Putamen (tissue), 1 donor: Measurements from ENCODE around the gene OR12D3.
"Not testable (repeated sequence)": the region's sequence is repeated elsewhere in the genome, so short reads cannot be mapped to it uniquely, and the experiment has no call there.

Experiments
- DNase-seq: peaks from one replicate; pipeline ENCODE4 v3.0.0-alpha.2; 2016; ENCODE audit warnings: low spot score

The OR12D3 gene, protein sequence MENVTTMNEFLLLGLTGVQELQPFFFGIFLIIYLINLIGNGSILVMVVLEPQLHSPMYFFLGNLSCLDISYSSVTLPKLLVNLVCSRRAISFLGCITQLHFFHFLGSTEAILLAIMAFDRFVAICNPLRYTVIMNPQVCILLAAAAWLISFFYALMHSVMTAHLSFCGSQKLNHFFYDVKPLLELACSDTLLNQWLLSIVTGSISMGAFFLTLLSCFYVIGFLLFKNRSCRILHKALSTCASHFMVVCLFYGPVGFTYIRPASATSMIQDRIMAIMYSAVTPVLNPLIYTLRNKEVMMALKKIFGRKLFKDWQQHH

DNA sequence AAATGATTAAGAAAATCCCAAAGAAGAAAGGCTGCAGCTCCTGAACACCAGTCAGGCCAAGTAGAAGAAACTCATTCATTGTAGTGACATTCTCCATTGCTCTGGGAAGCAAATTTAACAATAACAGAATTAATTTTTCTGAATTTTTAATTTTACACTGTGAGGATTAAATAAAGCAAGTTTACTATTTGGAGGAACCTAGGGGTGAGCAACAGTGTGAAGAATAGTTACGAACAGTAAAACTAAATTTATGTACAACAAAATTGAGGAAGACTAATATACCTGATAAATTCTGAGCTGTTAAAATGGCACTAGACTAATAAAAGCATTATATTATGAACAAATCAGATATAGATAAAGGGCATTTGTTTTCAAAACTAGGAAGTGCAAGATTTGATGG, at the start of gene OR12D3:
Gene OR12D3, minus strand, starts transcription at position 101 of the 400 bp plus-strand sequence. Its CDS starts 4 bp downstream, at position 97.
- no peak for DNase-seq

DNA sequence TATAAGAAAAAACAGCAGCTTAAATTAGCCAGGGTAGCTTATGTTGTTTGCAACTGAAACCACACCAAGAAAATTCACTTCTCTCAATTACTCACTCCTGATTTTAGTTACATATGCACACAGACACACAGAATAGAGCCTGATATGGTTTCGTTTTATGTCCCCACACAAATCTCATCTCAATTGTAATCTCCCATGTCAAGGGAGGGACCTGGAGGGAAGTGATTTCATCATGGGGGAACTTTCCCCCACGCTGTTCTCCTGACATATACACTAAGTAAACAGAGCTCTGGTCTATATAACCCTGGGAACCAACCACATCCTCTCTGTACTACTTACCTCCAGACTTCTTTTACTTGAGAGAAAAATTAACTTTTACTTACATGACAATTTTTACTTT, 49.5 kb upstream of the OR12D3 start:
- DNase-seq = no peak

DNA sequence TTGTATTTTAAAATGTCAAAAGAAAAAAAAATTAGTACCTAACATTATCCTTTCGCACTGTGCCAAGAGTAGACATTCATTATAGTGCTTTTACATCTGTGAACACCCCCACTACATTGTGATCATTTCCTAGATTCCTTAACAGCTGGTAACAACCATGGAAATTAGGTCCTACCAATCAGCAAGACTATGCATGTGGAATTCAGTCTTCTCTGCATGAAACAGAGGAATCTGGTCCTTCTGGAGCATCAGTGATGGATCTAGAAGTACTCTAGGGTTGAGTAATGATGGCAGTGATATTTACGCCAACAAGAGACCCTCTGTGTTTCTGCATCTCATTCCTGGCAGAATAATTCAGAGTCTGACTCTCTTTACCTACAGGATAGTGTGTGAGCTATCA, 49.1 kb upstream of the OR12D3 start:
- no peak for DNase-seq

DNA sequence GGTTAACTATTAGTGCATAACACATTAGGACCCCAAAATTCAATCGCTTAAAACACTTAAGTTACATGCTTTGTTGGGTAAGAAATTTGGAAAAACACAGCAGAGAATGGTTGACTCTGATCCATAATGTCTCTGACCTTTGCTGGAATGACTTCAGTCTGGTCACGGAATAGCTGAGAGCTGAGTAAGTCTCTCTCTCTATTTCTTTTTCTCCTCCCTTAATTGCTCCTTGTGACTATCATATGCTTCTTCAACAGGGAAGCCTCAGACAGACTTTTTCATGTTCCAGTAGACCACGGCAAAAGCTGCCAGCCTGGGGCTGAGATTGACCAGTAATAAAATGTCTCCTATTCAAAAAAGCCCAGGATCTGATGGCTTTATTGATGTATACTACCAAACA, 44.4 kb upstream of the OR12D3 start:
- DNase-seq = no peak

DNA sequence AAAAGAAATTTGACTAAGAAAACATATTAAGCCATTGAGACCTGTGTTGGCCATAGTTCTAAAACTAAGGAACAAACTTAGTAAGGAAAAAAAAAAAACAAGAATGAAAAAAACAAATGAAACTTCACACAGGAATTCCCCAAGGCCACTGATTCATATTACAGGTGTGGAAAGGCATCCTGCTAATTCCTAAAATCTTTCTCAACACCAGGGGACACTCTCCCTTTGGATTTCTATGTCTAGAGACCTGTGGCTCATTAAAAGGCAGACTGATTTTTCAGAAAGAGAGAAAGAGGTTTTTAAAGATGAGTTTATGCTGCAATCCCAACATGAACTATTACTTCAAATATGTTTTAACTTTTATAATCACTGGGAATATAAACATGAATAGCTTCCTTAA, 39.5 kb upstream of the OR12D3 start, which contains the start of gene OR12D1:
Gene OR12D1, plus strand, starts transcription at position 341 of the 400 bp plus-strand sequence.
- no peak for DNase-seq

DNA sequence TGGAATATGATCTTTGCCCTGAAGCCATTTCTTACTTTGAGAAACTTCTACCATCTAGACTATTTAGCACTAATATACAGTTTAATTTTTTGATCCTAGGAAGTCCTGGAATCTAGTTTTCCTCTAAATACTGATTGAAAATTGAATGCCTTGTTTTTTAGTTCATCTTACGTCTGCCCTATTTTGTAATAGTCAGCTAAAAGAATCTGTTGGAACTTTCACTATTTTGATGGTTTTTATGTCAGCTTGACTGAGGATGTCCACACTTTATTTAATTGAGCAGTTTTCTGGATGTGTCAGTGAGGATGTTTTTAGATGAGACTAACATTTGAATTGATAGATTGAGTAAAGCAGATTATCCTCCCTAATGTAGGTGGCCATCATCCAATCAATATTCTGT, 28.7 kb upstream of the OR12D3 start:
- DNase-seq = no peak

DNA sequence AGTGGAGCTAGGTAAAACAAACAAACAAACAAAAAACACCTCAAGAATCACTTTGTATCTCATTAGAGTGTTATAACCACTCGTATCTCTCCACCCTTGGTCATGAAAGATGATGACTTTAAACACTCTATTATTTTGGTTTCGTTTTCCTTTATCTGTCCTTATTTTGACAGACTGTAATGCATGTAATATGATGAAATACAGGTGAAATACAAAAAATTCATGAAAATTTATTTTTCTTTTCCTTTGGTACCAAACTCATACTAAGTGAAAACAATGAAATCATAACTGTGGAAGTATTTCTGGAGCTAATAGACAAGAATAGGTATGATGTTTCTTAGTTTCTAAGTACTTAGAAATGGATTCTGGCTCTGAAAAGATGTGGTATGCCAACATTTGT, 24.4 kb upstream of the OR12D3 start:
- no peak for DNase-seq

DNA sequence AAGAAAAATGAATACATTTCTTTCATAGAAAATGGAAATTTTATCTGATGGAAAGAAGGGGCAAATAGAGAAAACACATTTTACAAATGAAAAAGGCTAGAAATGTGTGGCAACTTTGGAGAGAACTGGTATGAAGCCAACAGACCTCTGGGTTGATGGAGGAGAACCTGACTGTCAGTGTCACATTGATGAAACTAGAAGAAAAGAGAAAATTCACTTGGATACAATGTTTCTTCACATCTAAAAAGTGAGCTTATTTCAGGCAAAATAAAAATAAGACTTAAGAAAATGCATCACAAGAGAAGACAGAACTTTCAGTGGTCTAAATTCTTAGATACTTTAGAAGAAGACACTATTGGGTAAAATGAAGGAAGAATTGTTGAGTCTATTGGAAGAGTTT, 20.2 kb upstream of the OR12D3 start, which contains the start of gene OR12D2:
Gene OR12D2, plus strand, starts transcription at position 301 of the 400 bp plus-strand sequence. CDS start 1,069 bp downstream, outside the sequence.
- no peak for DNase-seq

DNA sequence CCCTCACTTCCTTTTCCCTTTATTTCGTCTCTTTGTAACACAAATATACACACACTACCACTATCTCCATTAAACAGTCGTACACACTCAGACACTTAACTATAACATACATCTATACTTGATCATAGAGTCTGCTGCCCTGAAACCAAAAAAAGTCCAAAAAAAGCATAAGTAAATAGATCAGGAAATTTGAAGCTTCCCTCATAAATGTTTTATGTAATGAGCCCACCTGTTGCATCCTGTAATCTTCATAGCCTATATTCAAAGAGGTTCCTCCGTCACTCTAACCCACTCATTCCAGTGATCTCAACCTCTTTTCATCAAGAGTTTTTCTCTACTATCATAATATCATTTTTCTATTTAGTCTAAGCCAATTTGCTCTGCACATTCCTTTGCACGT, 13.4 kb upstream of the OR12D3 start:
- no peak for DNase-seq

DNA sequence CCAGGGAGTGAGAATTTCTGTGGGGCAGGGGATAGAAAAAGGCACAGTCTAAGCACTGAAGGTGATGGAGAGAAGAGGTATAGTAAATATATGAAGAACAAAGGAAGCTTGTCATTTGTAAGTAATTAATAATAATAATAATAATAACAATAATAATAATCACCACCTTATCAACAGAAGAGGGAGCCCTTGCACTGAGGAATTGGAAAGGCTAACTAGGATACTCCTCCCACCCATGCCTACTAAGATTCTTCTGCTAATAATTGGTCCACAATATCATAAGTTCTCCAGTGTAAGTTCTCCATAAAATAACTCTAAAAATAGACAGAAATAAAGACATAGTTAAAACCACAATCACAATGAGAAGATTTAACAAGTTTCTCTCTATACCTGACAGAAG, 912 bp upstream of the OR12D3 start:
- DNase-seq = no peak

DNA sequence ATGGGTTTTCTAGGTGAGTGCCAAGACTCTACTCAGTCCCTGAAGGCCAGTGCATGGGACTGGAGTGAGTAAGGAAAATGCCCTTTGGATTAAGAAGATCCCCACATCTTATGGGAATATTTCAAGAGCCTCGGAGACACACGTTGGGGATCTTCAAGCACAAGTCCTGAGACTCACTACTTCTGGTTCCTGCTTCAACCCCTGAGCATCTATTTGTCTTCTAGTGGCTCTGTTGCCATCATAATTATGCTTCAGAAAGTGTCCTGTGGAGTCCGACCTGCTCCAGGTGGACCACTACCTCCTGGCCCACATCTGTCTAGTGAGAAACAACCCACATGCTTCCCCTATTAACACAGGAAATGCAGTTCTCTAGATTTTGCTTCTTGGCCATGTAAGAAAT, 6.3 kb downstream of the OR12D3 start, which contains the start of gene OR5V1:
Gene OR5V1, minus strand, starts transcription at position 101 of the 400 bp plus-strand sequence. CDS start 12,670 bp downstream, outside the sequence.
- no peak for DNase-seq

DNA sequence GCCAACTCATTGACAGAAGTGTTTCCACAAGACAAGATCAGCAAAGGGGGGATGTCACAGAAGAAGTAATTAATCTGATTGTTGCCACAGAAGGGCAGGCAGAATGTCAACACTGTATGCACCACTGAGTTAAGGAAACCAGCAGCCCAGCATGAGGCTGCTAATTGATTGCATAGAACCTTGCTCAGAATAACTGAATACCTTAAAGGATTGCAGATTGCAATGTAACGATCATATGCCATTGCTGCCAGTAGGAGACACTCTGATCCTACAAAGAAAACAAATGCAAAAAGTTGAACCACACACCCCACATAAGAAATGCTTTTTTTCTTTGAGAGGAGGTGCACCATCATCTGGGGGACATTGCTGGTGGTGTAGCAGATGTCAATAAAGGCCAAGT, 19.5 kb downstream of the OR12D3 start:
- DNase-seq = no peak

DNA sequence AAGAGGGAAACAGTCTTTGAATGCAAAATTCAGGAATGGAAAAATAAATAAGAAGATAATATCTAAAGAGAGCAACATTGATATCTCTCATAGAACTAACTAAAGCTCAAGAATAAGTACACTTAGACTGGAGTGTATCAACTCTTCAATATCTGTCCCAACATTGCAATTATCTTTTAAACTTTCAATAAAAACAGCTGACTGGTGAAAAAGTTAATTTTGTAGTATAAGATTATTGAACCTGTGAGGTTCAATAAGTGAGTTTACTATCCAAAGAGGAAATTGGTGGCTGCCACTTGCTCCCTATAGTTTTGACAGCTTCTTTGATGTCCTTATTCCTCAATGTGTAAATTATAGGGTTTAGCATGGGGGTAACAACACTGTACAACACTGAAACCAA, 20.1 kb downstream of the OR12D3 start:
- no peak for DNase-seq

DNA sequence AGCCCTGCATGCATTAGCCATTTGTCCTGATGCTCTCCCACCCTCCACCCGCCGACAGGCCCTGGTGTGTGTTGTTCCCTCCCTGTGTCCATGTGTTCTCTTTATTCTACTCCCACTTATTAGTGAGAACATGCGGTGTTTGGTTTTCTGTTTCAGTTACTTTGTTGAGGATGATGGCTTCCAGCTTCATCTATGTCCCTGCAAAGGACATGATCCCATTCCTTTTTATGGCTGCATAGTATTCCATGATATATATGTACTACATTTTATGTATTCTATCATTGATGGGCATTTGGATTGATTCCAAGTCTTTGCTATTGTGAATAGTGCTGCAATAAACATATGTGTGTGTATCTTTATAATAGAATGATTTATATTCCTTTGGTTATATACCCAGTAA, 25.7 kb downstream of the OR12D3 start:
- DNase-seq = not testable (repeated sequence)

DNA sequence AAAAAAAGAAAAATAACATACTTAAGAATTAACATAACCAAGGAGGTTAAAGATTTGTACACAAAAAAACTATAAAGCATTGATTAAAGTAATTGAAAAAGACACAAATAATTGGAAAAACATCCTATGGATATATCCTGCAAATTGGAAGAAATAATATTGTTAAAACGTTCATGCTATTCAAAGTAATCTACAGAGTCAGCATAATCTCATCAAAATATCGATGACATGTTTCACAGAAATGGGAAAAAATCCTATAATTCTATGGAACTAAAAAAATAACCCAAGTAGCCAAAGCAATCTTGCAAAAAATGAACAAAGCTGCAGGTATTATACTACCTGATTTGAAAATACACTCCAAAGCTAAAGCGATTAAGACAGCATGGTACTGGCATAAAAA, 29.7 kb downstream of the OR12D3 start:
- DNase-seq = no peak

DNA sequence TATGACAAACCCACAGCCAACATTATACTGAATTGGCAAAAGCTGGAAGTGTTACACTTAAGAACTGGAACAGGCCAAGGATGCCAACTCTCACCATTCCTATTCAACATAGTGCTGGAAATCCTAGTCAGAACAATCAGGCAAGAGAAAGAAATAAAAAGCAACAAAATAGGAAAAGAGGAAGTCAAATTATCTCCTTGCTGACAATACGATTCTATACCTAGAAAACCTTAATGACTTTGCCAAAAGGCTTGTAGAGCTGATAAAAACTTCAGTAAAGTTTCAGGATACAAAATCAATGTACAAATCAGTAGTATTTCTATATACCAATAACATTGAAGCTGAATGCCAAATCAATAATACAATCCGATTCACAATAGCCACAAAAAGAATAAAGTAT, 38.8 kb downstream of the OR12D3 start:
- DNase-seq = no peak

DNA sequence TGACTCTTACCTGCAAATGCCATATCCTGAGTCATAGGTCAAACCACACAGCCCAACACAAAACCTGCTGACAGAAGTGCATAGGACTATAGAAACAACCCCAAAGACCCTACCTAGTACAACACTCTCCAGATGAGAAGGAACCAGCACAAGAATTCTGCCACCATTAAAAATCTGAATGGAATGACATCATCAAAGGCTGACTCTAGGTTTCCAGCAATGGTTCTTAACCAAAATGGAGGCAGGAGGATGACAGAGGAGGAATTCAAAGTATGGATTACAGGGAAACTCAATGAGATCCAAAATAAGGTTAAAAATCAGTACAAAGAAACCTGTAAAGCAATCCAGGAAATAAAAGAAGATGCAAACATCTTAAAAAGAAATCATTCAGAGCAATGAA, 42.4 kb downstream of the OR12D3 start:
- no peak for DNase-seq

DNA sequence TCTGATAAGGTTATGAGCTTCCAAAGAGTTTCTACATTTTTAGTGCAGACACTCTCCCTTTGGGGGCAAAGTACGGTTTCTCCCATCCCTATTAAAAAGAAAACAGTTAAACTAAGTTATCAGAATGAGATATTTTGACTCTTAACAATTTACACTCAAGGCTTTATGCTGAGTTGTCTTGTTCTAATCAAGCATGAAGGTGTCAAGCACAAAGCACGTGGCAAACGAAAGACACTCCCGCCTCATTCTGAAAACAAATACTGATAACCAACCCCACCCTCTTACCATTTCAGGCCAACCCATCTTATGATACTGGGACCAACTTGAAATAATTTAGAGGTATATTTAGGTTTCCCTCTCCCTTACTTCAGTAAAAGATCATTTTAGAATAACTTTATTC, 49.3 kb downstream of the OR12D3 start:
- DNase-seq = no peak
